ENCODE measurements around the gene RAB8B. TPM values are rescaled to one million over a fixed set of nuclear protein-coding genes. Genes with fewer than 3 reads are reported as not detected.

The RAB8B gene
- 10 to 100 TPM in 2 of 4 donors, 1 to 10 TPM in 2; 7.2 to 33.4 (median 14.3) TPM for total RNA-seq

DNA sequence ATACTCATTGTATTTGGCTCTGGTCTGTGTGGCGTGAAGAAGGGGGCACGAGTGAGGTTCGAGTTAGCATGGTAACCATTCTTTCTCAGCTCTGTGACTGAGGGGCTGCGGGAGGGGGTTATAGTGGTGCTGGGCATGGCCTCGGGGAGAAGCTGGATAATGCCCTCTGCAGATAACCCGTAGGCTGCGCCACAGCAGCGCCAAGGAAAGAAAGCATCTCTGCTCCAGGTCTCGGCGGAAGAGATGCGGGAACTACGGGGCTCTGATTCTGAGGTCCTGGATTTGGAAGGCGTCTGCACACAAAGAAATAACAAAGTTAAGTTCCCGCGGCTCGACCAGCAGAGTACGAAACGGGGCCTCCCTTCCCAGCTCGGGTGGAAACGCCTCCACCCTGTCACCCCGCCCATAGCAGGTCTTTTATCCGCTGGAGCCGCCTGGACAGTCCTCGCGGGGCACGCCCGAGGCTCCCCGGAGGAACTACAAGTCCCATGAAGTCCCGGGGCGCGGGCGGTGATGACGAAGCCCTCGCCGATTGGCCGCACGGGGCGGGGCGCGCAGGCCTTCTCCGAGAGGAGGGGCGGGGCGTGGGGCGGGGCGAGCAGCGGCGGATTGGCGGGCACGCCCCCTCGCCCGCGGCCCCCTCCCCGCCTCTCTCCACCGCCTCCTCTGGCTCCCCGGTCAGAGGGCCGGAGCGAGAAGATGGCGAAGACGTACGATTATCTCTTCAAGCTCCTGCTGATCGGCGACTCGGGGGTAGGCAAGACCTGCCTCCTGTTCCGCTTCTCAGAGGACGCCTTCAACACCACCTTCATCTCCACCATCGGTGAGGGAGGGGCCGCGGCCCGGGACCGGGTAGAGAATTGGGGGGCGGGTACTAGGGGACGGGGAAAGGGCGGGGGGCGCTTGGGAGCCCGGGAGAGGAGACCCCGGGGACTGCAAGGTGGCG, at the start of gene RAB8B:
RAB8B (plus strand) TSS at position 681 of the 946 bp plus-strand sequence; CDS start at position 700, 19 bp downstream.
- Histone ChIP-seq H3K4me3 (peak within 1 kb of the TSS; percentile 74 to 99 (median 83)), H3K27ac (peak within 1 kb of the TSS; percentile 76 to 95 (median 84)), H3K4me1 (peaks cover 7 to 27% of the 10 kb centered on the region in 2 donors), H3K27me3 (no peaks in the 10 kb centered on the region), H3K36me3 (no peaks in the 10 kb centered on the region), H3K9me3 (no peaks in the 10 kb centered on the region)
- intact Hi-C loops (cut with DNase I; ENCODE audit: low total_unique reads) = loop anchor here (1.0 to 5.0 kb wide), 5 partner anchors 16 to 140 kb away; partner anchors contain the start of genes APH1B and RPS27L
- peak; percentile 97 for DNase-seq
- peak; percentile 90 for ATAC-seq
- in situ Hi-C loops (cut with MboI; ENCODE audit: low sequenced_read_pairs in 4 of 4) = no loop called here
- TF ChIP-seq CTCF (IDR thresholded peaks at IDR 0.05 in 4 of 5, conservative IDR thresholded peaks at IDR 0.05 in 1 of 5) (peak in 1 of 5 experiments; percentile 18), POLR2A (IDR thresholded peaks at IDR 0.05) (peak; percentile 72 to 78)

DNA sequence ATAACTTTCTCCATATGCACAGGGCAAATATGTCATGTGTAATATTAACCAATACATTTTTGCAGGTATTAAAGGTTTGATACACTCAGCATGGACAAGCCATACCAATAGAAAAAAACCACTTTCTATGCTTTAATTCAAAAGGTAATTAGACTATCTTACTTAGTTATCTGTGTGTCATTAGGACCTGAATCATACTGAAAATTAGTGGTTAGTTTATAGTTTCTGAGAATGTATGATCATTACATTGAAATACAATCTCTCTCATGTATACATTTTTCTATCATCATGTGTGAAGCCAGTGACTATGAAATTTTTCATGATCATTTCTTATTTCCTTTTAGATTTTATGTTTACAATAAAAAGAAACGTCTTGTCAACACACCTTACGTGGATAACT, 48.5 kb upstream of the RAB8B start:
- ATAC-seq (no peak), DNase-seq (no peak)
- no peaks in the 10 kb centered on the region for H3K9me3 ChIP-seq
- no peaks in the 10 kb centered on the region for H3K27me3 ChIP-seq
- intact Hi-C loops (cut with DNase I; ENCODE audit: low total_unique reads) = no loop called here
- in situ Hi-C loops (cut with MboI; ENCODE audit: low sequenced_read_pairs in 4 of 4) = no loop called here
- H3K36me3 ChIP-seq = no peaks in the 10 kb centered on the region
- H3K27ac ChIP-seq = no peak overlapping the region
- H3K4me3 ChIP-seq = no peak overlapping the region
- TF ChIP-seq CTCF (IDR thresholded peaks at IDR 0.05 in 4 of 5, conservative IDR thresholded peaks at IDR 0.05 in 1 of 5) (no peak), POLR2A (IDR thresholded peaks at IDR 0.05) (no peak)
- no peaks in the 10 kb centered on the region for H3K4me1 ChIP-seq

DNA sequence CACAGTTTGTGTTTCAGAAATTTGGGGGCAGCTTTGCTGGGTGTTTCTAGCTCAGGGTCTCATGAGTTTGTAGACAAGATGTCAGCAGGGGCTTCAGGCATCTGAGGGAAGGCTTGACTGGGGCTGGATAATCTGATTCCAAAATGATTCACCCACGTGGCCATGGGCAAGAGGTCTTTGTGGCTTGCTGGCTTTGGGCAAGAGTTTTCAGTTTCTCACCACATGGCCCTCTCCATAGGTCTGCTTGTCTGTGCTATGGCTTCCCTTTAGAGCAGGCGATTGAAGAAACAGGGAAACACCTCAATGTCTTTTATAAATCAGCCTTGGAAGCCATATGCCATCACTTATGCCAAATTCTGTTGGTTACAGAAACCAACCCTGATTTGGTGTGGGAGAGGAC, 44.0 kb upstream of the RAB8B start:
- Histone ChIP-seq H3K9me3 (no peaks in the 10 kb centered on the region), H3K27ac (no peak overlapping the region), H3K27me3 (no peaks in the 10 kb centered on the region), H3K4me3 (no peak overlapping the region), H3K4me1 (peaks cover 4 to 5% of the 10 kb centered on the region in 2 donors), H3K36me3 (peaks cover 0 to 16% of the 10 kb centered on the region in 2 donors)
- intact Hi-C loops (cut with DNase I; ENCODE audit: low total_unique reads) = no loop called here
- in situ Hi-C loops (cut with MboI; ENCODE audit: low sequenced_read_pairs in 4 of 4) = no loop called here
- no peak for ATAC-seq
- TF ChIP-seq CTCF (IDR thresholded peaks at IDR 0.05 in 4 of 5, conservative IDR thresholded peaks at IDR 0.05 in 1 of 5) (no peak), POLR2A (IDR thresholded peaks at IDR 0.05) (no peak)
- DNase-seq = no peak

DNA sequence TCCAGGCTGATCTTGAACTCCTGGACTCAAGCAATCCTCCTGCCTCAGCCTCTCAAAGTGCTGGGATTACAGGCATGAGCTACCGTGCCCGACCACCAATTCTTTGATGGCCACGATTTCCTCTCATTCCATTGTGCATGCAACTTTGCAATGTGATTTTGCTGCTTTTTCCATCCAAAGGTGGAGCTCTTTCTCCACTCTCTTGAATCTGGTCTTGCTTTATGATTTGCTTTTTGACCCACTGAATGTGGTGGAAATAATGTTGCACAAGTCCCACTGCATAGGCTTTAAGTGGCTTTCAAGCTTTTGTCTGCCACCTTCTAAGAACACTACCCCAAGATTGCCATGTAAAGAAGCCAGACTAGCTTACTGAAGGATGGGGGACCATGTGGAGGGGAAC, 42.7 kb upstream of the RAB8B start:
- ATAC-seq (no peak), DNase-seq (no peak)
- in situ Hi-C loops (cut with MboI; ENCODE audit: low sequenced_read_pairs in 4 of 4) (no loop called here), intact Hi-C loops (cut with DNase I; ENCODE audit: low total_unique reads) (no loop called here)
- H3K27me3 ChIP-seq = no peaks in the 10 kb centered on the region
- H3K4me3 ChIP-seq = no peak overlapping the region
- H3K27ac ChIP-seq = no peak overlapping the region
- H3K36me3 ChIP-seq = peaks cover 0 to 27% of the 10 kb centered on the region in 2 donors
- no peaks in the 10 kb centered on the region for H3K9me3 ChIP-seq
- peaks cover 5 to 8% of the 10 kb centered on the region in 2 donors for H3K4me1 ChIP-seq
- TF ChIP-seq POLR2A (IDR thresholded peaks at IDR 0.05) = no peak
- TF ChIP-seq CTCF (IDR thresholded peaks at IDR 0.05 in 4 of 5, conservative IDR thresholded peaks at IDR 0.05 in 1 of 5) = no peak
